Thoracic aorta (tissue), 2 donors: Measurements from ENCODE around the gene CAND2. TPM values are rescaled to one million over a fixed set of nuclear protein-coding genes. Genes with fewer than 3 reads are reported as not detected.

Source experiments
- ATAC-seq: fragments of 150-250 bp; one replicate; pipeline ENCODE4 v1.8.0; 2017; ENCODE audit warnings: low read depth; ENCODE audit not compliant: insufficient number of reproducible peaks, low FRiP score
- DNase-seq: peaks from one replicate; pipeline ENCODE4 v3.0.0-alpha.2; 2020; ENCODE audit warnings: low spot score
- H3K27ac ChIP-seq, 2 donors: fragments of 200-600 bp; sonication (generic); 1 replicate in 1 of 2; 2 replicates in 1 of 2; pipeline ENCODE4 v1.5.1; 2016; ENCODE audit warnings: mild to moderate bottlenecking in 2 of 2, moderate library complexity in 2 of 2
- H3K27me3 ChIP-seq: fragments of 200-600 bp; sonication (generic); replicated peaks from 2 replicates; pipeline ENCODE4 v1.6.0; 2016; ENCODE audit warnings: mild to moderate bottlenecking; ENCODE audit not compliant: insufficient read depth
- H3K36me3 ChIP-seq: fragments of 200-600 bp; sonication (generic); one replicate; pipeline ENCODE4 v1.5.1; 2016
- H3K4me1 ChIP-seq, 2 donors: fragments of 200-600 bp; sonication (generic); 1 replicate in 1 of 2; 2 replicates in 1 of 2; pipeline versions ENCODE4 v1.5.1 to v1.6.0; 2016; ENCODE audit warnings: low read depth in 2 of 2, mild to moderate bottlenecking in 1 of 2; ENCODE audit not compliant: control insufficient read depth in 1 of 2
- H3K4me3 ChIP-seq: fragments of 200-600 bp; sonication (generic); 2 replicates; pipeline ENCODE4 v1.5.1; 2016; ENCODE audit warnings: mild to moderate bottlenecking
- H3K9me3 ChIP-seq: fragments of 200-600 bp; sonication (generic); 2 replicates; pipeline ENCODE4 v1.5.1; 2016
- total RNA-seq, 2 donors: library from RNA; depleted of rRNA; stranded (reverse); fragments of >200 nt; gene quantifications; one replicate each; pipeline versions ENCODE4 v1.1.0 to v1.2.3, GENCODE V29; 2016
- TF ChIP-seq, protein P1 (sequence below): fragments of 200-600 bp; sonication (generic); IDR thresholded peaks from one replicate; pipeline ENCODE4 v1.5.1; 2019; ENCODE audit warnings: antibody characterized with exemption

CAND2 gene
- total RNA-seq, 2 donors from 2014 or later = 25.9 to 44.6 TPM

DNA sequence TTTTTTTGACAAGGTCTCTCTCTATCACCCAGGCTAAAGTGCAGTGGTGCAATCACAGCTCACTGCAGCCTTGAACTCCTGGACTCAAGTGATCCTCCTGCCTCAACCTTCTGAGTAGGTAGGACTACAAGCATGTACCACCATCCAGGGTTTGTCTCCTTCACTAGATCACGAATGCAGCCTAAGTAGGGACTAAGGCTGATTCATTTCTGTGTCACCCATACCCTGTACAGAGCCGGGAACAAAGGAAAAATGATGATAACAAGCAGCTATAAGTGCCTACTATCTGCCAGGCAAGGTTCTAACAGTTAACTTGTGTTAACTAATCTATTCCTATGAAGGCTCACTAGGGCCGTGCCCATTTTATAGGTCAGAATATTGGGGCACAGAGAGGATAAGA, 44.4 kb upstream of the CAND2 start:
- H3K36me3 ChIP-seq = no peaks in the 10 kb centered on the region
- H3K4me1 ChIP-seq = peaks cover 4 to 13% of the 10 kb centered on the region in 2 donors
- TF ChIP-seq, protein P1, sequence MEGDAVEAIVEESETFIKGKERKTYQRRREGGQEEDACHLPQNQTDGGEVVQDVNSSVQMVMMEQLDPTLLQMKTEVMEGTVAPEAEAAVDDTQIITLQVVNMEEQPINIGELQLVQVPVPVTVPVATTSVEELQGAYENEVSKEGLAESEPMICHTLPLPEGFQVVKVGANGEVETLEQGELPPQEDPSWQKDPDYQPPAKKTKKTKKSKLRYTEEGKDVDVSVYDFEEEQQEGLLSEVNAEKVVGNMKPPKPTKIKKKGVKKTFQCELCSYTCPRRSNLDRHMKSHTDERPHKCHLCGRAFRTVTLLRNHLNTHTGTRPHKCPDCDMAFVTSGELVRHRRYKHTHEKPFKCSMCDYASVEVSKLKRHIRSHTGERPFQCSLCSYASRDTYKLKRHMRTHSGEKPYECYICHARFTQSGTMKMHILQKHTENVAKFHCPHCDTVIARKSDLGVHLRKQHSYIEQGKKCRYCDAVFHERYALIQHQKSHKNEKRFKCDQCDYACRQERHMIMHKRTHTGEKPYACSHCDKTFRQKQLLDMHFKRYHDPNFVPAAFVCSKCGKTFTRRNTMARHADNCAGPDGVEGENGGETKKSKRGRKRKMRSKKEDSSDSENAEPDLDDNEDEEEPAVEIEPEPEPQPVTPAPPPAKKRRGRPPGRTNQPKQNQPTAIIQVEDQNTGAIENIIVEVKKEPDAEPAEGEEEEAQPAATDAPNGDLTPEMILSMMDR = no peak
- no peaks in the 10 kb centered on the region for H3K9me3 ChIP-seq
- H3K27me3 ChIP-seq = no peaks in the 10 kb centered on the region
- DNase-seq (no peak), ATAC-seq (no peak)
- no peak overlapping the region for H3K27ac ChIP-seq
- no peak overlapping the region for H3K4me3 ChIP-seq

DNA sequence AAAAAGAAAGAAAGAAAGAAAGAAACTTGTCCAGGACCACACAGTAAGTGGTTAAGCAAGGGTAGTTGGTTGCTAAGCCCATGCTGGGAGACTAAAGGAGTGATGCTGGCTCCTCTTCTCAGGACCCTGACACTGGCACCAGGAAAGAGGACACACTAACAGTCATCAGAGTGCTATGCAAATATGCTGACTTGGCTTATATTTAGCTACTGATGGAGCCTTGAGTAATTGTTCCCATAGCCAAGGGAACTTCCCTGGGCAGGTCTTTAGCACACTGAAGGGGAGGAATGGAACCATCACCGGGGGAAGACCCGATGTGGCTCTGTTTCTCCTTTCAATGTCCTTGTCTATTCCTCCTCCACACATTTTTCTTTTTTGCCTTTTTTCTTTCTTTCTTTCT, 43.7 kb upstream of the CAND2 start:
- DNase-seq = no peak
- TF ChIP-seq, protein P1 = no peak

DNA sequence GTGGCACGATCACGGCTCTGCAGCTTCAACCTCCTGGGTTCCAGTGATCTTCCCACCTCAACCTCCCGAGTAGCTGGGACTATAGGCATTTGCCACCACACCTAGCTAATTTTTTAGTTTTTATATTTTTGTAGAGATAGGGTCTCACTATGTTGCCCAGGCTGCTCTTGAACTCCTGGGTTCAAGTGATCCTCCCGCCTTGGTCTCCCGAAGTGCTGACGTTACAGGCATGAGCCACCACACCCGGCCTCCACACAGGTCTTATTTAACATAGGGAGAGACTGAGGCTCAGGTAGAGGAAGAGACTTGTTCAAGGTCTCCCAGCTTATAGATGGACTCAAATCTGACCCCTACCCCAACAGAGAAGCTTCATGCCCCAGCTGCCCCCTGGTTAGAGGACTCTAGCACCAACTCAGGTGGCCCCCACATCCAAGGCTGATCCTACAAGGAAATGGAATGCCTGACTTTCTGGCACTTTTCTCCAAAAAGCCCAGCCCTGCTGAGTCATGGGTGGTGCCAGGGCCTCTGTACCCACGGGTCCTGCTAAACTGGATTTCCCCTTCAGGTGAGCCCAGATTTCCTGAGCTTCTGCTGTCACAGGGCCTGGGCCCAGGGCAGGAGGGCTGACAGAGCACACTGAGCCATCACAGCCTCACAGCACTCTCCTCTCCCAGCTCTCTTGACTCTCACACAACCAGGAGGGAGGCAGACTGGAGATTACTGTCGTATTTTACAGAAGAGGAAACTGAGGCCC, 43.0 kb upstream of the CAND2 start:
- no peak for ATAC-seq
- H3K27me3 ChIP-seq = no peaks in the 10 kb centered on the region
- H3K36me3 ChIP-seq = no peaks in the 10 kb centered on the region
- TF ChIP-seq, protein P1 = no peak
- no peak for DNase-seq
- H3K4me1 ChIP-seq = peaks cover 9 to 20% of the 10 kb centered on the region in 2 donors
- H3K4me3 ChIP-seq = no peak overlapping the region
- H3K27ac ChIP-seq = no peak overlapping the region
- no peaks in the 10 kb centered on the region for H3K9me3 ChIP-seq

More for the DNA sequence above, 43.7 kb upstream of the CAND2 start:
- Histone ChIP-seq H3K27ac (no peak overlapping the region), H3K4me3 (no peak overlapping the region), H3K4me1 (peaks cover 4 to 13% of the 10 kb centered on the region in 2 donors), H3K9me3 (no peaks in the 10 kb centered on the region), H3K36me3 (no peaks in the 10 kb centered on the region), H3K27me3 (no peaks in the 10 kb centered on the region)
- no peak for ATAC-seq

DNA sequence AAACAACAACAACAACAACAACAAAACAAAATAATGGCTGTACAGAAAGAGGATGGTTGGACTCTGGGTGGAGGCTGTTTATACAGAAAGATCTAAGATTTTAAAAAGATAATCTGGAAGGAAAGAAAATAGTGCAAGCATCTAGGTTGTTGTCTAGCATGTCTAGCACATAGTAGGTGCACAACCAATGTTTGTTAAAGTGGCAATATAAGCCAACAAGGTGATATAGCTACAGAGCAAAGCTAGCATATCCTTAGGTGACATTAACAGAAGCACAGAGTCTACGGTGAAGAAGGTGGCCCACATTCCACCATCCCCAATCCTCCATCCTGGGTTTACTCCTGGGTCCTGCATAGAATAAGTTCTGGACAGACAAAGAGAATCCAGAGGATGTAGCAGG, 42.2 kb upstream of the CAND2 start:
- no peak overlapping the region for H3K27ac ChIP-seq
- ATAC-seq (no peak), DNase-seq (no peak)
- H3K36me3 ChIP-seq = no peaks in the 10 kb centered on the region
- H3K4me1 ChIP-seq = peaks cover 12 to 22% of the 10 kb centered on the region in 2 donors
- H3K9me3 ChIP-seq = no peaks in the 10 kb centered on the region
- H3K4me3 ChIP-seq = no peak overlapping the region
- H3K27me3 ChIP-seq = no peaks in the 10 kb centered on the region
- TF ChIP-seq, protein P1 = no peak

DNA sequence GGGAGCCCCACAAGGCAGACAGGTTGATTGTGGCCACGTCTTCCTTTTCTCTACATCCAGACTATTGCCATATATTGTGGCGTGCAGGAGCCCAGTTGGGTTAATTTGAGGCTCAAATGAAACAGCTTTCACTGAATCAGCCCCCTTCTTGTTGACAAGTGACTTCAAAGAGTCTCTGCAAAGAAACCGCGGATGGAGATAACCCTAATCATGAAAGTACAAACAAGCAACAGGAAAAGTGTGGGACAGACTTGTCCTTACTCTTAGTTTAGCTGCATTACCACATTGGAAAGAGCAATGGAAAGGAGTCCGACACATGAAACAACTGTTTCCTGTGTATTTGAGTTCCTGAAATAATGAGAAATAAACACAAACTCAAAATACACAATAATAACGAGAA, 40.7 kb upstream of the CAND2 start:
- Histone ChIP-seq H3K27me3 (no peaks in the 10 kb centered on the region), H3K36me3 (no peaks in the 10 kb centered on the region), H3K4me1 (peaks cover 8 to 12% of the 10 kb centered on the region in 2 donors), H3K27ac (no peak overlapping the region), H3K9me3 (no peaks in the 10 kb centered on the region), H3K4me3 (no peak overlapping the region)
- ATAC-seq (no peak), DNase-seq (no peak)
- TF ChIP-seq, protein P1 = no peak
